Activated T-cell treated with anti-CD3 and anti-CD28 coated beads for 4 hours (primary cell): ENCODE data around the gene SNAI1.

Experiments used
- DNase-seq: peaks from one replicate; pipeline ENCODE4 v3.0.0-alpha.2; 2020

SNAI1 gene

GRCh38 chr20:50038169-50038568 is 55.4 kb downstream of the SNAI1 start:
- no peak for DNase-seq
